IMR-90 (cell line): Measurements from ENCODE around the gene TBC1D22A. TPM values are rescaled to one million over a fixed set of nuclear protein-coding genes. Genes with fewer than 3 reads are reported as not detected.

Source experiments
- ATAC-seq: fragments of 200-7000 bp; cut with Tn5 transposase; 2 replicates; pipeline ENCODE4 v1.9.1; 2020; ENCODE audit warnings: low read depth, mild to moderate bottlenecking, moderate library complexity
- BruUV-seq: library from RNA; stranded (reverse); fragments of 400-500 nt; replicated peaks from 2 replicates; lab custom pipeline; 2021; lab: Mats Ljungman, UMichigan
- CTCF ChIA-PET: fragments of 300-600 bp; formaldehyde crosslinking; extraction: SDS; loops from one replicate; lab custom pipeline; 2021; ENCODE audit warnings: antibody characterized with exemption; lab: Yijun Ruan, JAX
- POLR2A ChIA-PET: fragments of 300-600 bp; sonication (Branson Sonifier 250); formaldehyde crosslinking; loops from one replicate; lab custom pipeline; 2022; ENCODE audit warnings: antibody characterized with exemption; ENCODE audit not compliant: unreplicated experiment; lab: Charles Lee
- DNase-seq: peaks from one replicate; pipeline ENCODE4 v3.0.0; 2013
- H2AFZ ChIP-seq: replicated peaks from 2 replicates; pipeline ENCODE3; 2013; ENCODE audit warnings: low read length, mild to moderate bottlenecking; ENCODE audit not compliant: poor library complexity
- H2AK5ac ChIP-seq: 2 replicates; pipeline ENCODE4 v1.6.1; 2013; ENCODE audit warnings: low read depth, low read length, inconsistent platforms
- H2AK9ac ChIP-seq: replicated peaks from 2 replicates; pipeline ENCODE3; 2013; ENCODE audit warnings: mild to moderate bottlenecking, low read depth, low read length, moderate library complexity; ENCODE audit not compliant: poor library complexity
- H2BK120ac ChIP-seq: 2 replicates; pipeline ENCODE4 v1.6.1; 2013; ENCODE audit warnings: low read depth, low read length, inconsistent platforms
- H2BK15ac ChIP-seq: 3 replicates; pipeline ENCODE4 v1.6.1; 2013; ENCODE audit warnings: low read depth, low read length, inconsistent platforms
- H2BK20ac ChIP-seq: 2 replicates; pipeline ENCODE4 v1.6.1; 2013; ENCODE audit warnings: low read depth, mild to moderate bottlenecking, inconsistent platforms, low read length, moderate library complexity
- H2BK5ac ChIP-seq: 2 replicates; pipeline ENCODE4 v1.6.1; 2013; ENCODE audit warnings: mild to moderate bottlenecking, low read depth, low read length, inconsistent platforms; ENCODE audit not compliant: poor library complexity, severe bottlenecking
- H3K14ac ChIP-seq: replicated peaks from 2 replicates; pipeline ENCODE4 v1.6.1; 2013; ENCODE audit warnings: low read depth, low read length, inconsistent platforms
- H3K18ac ChIP-seq: 2 replicates; pipeline ENCODE4 v1.6.1; 2013; ENCODE audit warnings: low read depth, low read length, control low read depth
- H3K23ac ChIP-seq: 2 replicates; pipeline ENCODE4 v1.6.1; 2013; ENCODE audit warnings: low read depth, low read length, inconsistent platforms
- H3K27ac ChIP-seq: 2 replicates; pipeline ENCODE4 v1.5.1; 2013; ENCODE audit warnings: mild to moderate bottlenecking, control low read depth, low read length; ENCODE audit not compliant: insufficient read depth
- H3K27me3 ChIP-seq: 2 replicates; pipeline ENCODE4 v1.6.1; 2013; ENCODE audit warnings: low read length; ENCODE audit not compliant: control insufficient read depth, insufficient read depth
- H3K36me3 ChIP-seq: 2 replicates; pipeline ENCODE4 v1.6.1; 2013; ENCODE audit warnings: low read length, mixed read lengths; ENCODE audit not compliant: control insufficient read depth, insufficient read depth
- H3K4ac ChIP-seq: 2 replicates; pipeline ENCODE4 v1.6.1; 2013; ENCODE audit warnings: low read depth, low read length, inconsistent platforms
- H3K4me1 ChIP-seq: 2 replicates; pipeline ENCODE4 v1.6.1; 2013; ENCODE audit warnings: low read length, mixed read lengths; ENCODE audit not compliant: control insufficient read depth, insufficient read depth
- H3K4me2 ChIP-seq: 2 replicates; pipeline ENCODE4 v1.6.1; 2013; ENCODE audit warnings: low read depth, mild to moderate bottlenecking, control low read depth, low read length, moderate library complexity
- H3K4me3 ChIP-seq: 2 replicates; pipeline ENCODE4 v1.5.1; 2013; ENCODE audit warnings: low read depth, mild to moderate bottlenecking, control low read depth, low read length, moderate library complexity; ENCODE audit not compliant: insufficient read depth
- H3K56ac ChIP-seq: 2 replicates; pipeline ENCODE4 v1.6.1; 2013; ENCODE audit warnings: low read length, inconsistent platforms; ENCODE audit not compliant: insufficient read depth; ENCODE audit errors: extremely low read depth
- H3K79me1 ChIP-seq, 2 experiments: 2 replicates each; pipeline ENCODE4 v1.6.1; 2013; ENCODE audit warnings: low read length in 2 of 2, inconsistent platforms in 1 of 2, low read depth in 1 of 2
- H3K9ac ChIP-seq: 2 replicates; pipeline ENCODE4 v1.6.1; 2013; ENCODE audit warnings: low read depth, low read length, control low read depth
- H3K9me1 ChIP-seq: 2 replicates; pipeline ENCODE4 v1.6.1; 2013; ENCODE audit warnings: low read length, inconsistent platforms; ENCODE audit not compliant: insufficient read depth
- H3K9me3 ChIP-seq: 2 replicates; pipeline ENCODE4 v1.6.1; 2013; ENCODE audit warnings: low read length; ENCODE audit not compliant: control insufficient read depth, insufficient read depth
- H4K20me1 ChIP-seq: 2 replicates; pipeline ENCODE4 v1.6.1; 2013; ENCODE audit warnings: low read length, inconsistent platforms; ENCODE audit not compliant: insufficient read depth
- H4K5ac ChIP-seq: 2 replicates; pipeline ENCODE4 v1.6.1; 2013; ENCODE audit warnings: mild to moderate bottlenecking, low read depth, low read length, control low read depth
- H4K8ac ChIP-seq, 2 experiments: 2 replicates each; pipeline ENCODE4 v1.6.1; 2013; ENCODE audit warnings: low read depth in 2 of 2, low read length in 2 of 2, control low read depth in 1 of 2, inconsistent platforms in 1 of 2
- H4K91ac ChIP-seq: 2 replicates; pipeline ENCODE4 v1.6.1; 2013; ENCODE audit warnings: low read depth, low read length, inconsistent platforms; ENCODE audit not compliant: insufficient read depth
- BHLHE40 ChIP-seq: fragments of 150-350 bp; IDR thresholded peaks from 2 replicates; pipeline ENCODE4 v1.6.1; 2016; ENCODE audit warnings: mild to moderate bottlenecking, low read depth, low read length
- CEBPB ChIP-seq: IDR thresholded peaks from 2 replicates; pipeline ENCODE4 v1.6.1; 2012; ENCODE audit warnings: low read depth, low read length, improper control_type of control experiment
- CHD1 ChIP-seq: IDR thresholded peaks from 2 replicates; pipeline ENCODE4 v1.6.1; 2012; ENCODE audit warnings: low read depth, low read length, improper control_type of control experiment
- CTCF ChIP-seq: conservative IDR thresholded peaks from 2 replicates; pipeline ENCODE4 v1.5.1; 2012; ENCODE audit warnings: mild to moderate bottlenecking, low read depth, low read length, improper control_type of control experiment
- ELK1 ChIP-seq: fragments of 150-350 bp; IDR thresholded peaks from 2 replicates; pipeline ENCODE4 v1.6.1; 2016; ENCODE audit warnings: low read depth, mild to moderate bottlenecking, low read length, moderate library complexity, borderline replicate concordance
- FOS ChIP-seq: fragments of 150-350 bp; IDR thresholded peaks from 2 replicates; pipeline ENCODE4 v1.6.1; 2016; ENCODE audit warnings: low read depth, low read length
- MAFK ChIP-seq: IDR thresholded peaks from 2 replicates; pipeline ENCODE4 v1.6.1; 2012; ENCODE audit warnings: low read depth, low read length, improper control_type of control experiment
- MAZ ChIP-seq: IDR thresholded peaks from 2 replicates; pipeline ENCODE4 v1.6.1; 2012; ENCODE audit warnings: low read depth, mild to moderate bottlenecking, low read length, improper control_type of control experiment, moderate library complexity, borderline replicate concordance
- MXI1 ChIP-seq: IDR thresholded peaks from 2 replicates; pipeline ENCODE4 v1.6.1; 2012; ENCODE audit warnings: low read depth, mild to moderate bottlenecking, low read length, moderate library complexity, borderline replicate concordance
- NFE2L2 ChIP-seq: fragments of 150-350 bp; IDR thresholded peaks from 2 replicates; pipeline ENCODE4 v1.6.1; 2016; ENCODE audit warnings: low read depth, mild to moderate bottlenecking, low read length
- POLR2A ChIP-seq: IDR thresholded peaks from 2 replicates; pipeline ENCODE4 v1.6.1; 2012; ENCODE audit warnings: mild to moderate bottlenecking, low read depth, low read length
- RAD21 ChIP-seq: IDR thresholded peaks from 2 replicates; pipeline ENCODE4 v1.6.1; 2012; ENCODE audit warnings: low read length, improper control_type of control experiment
- RCOR1 ChIP-seq: IDR thresholded peaks from 2 replicates; pipeline ENCODE4 v1.6.1; 2012; ENCODE audit warnings: mild to moderate bottlenecking, low read length, improper control_type of control experiment; ENCODE audit not compliant: insufficient replicate concordance
- RFX5 ChIP-seq: IDR thresholded peaks from 2 replicates; pipeline ENCODE4 v1.8.0; 2012; ENCODE audit warnings: low read depth, mild to moderate bottlenecking, low read length, moderate library complexity
- SMC3 ChIP-seq: fragments of 150-350 bp; IDR thresholded peaks from 2 replicates; pipeline ENCODE4 v1.6.1; 2016; ENCODE audit warnings: low read depth, mild to moderate bottlenecking, antibody characterized with exemption, low read length, moderate library complexity
- USF2 ChIP-seq: fragments of 150-350 bp; IDR thresholded peaks from 2 replicates; pipeline ENCODE4 v1.6.1; 2017; ENCODE audit warnings: mild to moderate bottlenecking, antibody characterized with exemption, low read length, low read depth
- WGBS, 2 experiments: methylation state at CpG; one replicate each; pipeline versions ENCODE4 v1.1.5 to v1.1.7; 2013; ENCODE audit warnings: missing lambda C conversion rate in 2 of 2; ENCODE audit not compliant: insufficient read length in 1 of 2; ENCODE audit errors: extremely low coverage in 2 of 2; 5-methylcytosine and 5-hydroxymethylcytosine counted together
- dilution Hi-C: fragments of 300-500 bp; cut with HindIII; formaldehyde crosslinking; loops from one replicate; pipeline ENCODE4 v1.14.3; 2018; ENCODE audit warnings: low sequenced_read_pairs; ENCODE audit not compliant: unreplicated experiment
- in situ Hi-C: fragments of 300-500 bp; cut with MboI; formaldehyde crosslinking; loops from 3 replicates; pipeline ENCODE4 v1.14.3; 2019; ENCODE audit warnings: low sequenced_read_pairs, inconsistent platforms, mixed read lengths
- intact Hi-C: fragments of 100-400 bp; cut with micrococcal nuclease; formaldehyde crosslinking; loops from 2 replicates; pipeline ENCODE4 v1.10.0; 2022
- polyA plus RNA-seq, 3 experiments: library from polyadenylated mRNA; depleted of rRNA; stranded (reverse); fragments of >200 nt; gene quantifications; 2 replicates each; pipeline ENCODE4 v1.2.3, GENCODE V29; 2012; ENCODE audit warnings: low replicate concordance in 1 of 3
- total RNA-seq: library from RNA; depleted of rRNA; stranded (reverse); fragments of >200 nt; gene quantifications from 2 replicates; pipeline ENCODE4 v1.2.3, GENCODE V29; 2012

TBC1D22A gene
- total and polyA plus RNA-seq, 2 of the 4 experiments (the other 2 are of a cell fraction), result 9.0 to 16.7 TPM

- Histone ChIP-seq H4K5ac (no peak overlapping the region), H3K79me1 (no peaks in the 10 kb centered on the region), H3K4me2 (no peak overlapping the region), H3K9ac (no peak overlapping the region), H3K9me1 (no peaks in the 10 kb centered on the region; the same call in 1 of the 2 replicates), H4K91ac (no peak overlapping the region), H3K4me1 (no peaks in the 10 kb centered on the region), H2AK9ac (no peak overlapping the region), H2AFZ (no peak overlapping the region), H4K20me1 (no peaks in the 10 kb centered on the region; the same call in 1 of the 2 replicates), H3K14ac (no peak overlapping the region), H3K36me3 (no peaks in the 10 kb centered on the region), H2BK20ac (no peak overlapping the region), H2AK5ac (no peak overlapping the region), H2BK5ac (no peak overlapping the region), H3K27me3 (no peaks in the 10 kb centered on the region), H3K27ac (no peak overlapping the region), H3K18ac (no peak overlapping the region), H3K9me3 (no peaks in the 10 kb centered on the region), H3K23ac (no peak overlapping the region), H3K56ac (no peak overlapping the region), H3K4me3 (no peak overlapping the region), H2BK120ac (no peak overlapping the region), H3K4ac (no peak overlapping the region), H2BK15ac (no peak overlapping the region), H4K8ac (no peak overlapping the region)
- WGBS, 2 experiments, result 100% methylated on average over 3 of the region's 8 CpGs; no CpG with 5 or more reads in 1 of the 2 experiments
- ChIA-PET CTCF (no interaction called here), POLR2A (no interaction called here)
- ATAC-seq (no peak), DNase-seq (no peak)
- dilution Hi-C loops, result no loop called here
- intact Hi-C loops, result no loop called here
- TF ChIP-seq CHD1 (no peak), ELK1 (no peak), USF2 (no peak), POLR2A (no peak), RAD21 (no peak), MAZ (no peak), FOS (no peak), CEBPB (no peak), RFX5 (no peak), BHLHE40 (no peak), NFE2L2 (no peak), MXI1 (no peak), CTCF (no peak), RCOR1 (no peak), MAFK (no peak), SMC3 (no peak)
- no TSS peak for BruUV-seq
- in situ Hi-C loops, result no loop called here
These were observed 356.7 kb downstream of the TBC1D22A start for GRCh38 chr22:47119181-47119580.
